Tibial nerve (tissue), 4 donors: ENCODE measurements around the gene TCAP.

Source experiments
- EP300 ChIP-seq, 2 donors: sonication (generic); formaldehyde crosslinking; IDR thresholded peaks; one replicate each; pipeline ENCODE4 v1.6.1; 2017; ENCODE audit warnings: antibody characterized with exemption in 2 of 2, mild to moderate bottlenecking in 1 of 2
- POLR2A ChIP-seq, 2 donors: fragments of 450-650 bp; IDR thresholded peaks; one replicate each; pipeline ENCODE4 v1.6.1; 2017; ENCODE audit warnings: antibody characterized with exemption in 2 of 2, mild to moderate bottlenecking in 2 of 2, moderate library complexity in 2 of 2
- TF ChIP-seq, protein P1 (sequence below), 5 experiments: fragments of 200-600 bp in 3 of 5; fragments of 450-650 bp in 2 of 5; sonication (generic) in 3 of 5; IDR thresholded peaks; one replicate each; pipeline ENCODE4 v1.5.1; 2016 to 2019; ENCODE audit warnings: antibody characterized with exemption in 5 of 5, mild to moderate bottlenecking in 3 of 5, moderate library complexity in 2 of 5

DNA sequence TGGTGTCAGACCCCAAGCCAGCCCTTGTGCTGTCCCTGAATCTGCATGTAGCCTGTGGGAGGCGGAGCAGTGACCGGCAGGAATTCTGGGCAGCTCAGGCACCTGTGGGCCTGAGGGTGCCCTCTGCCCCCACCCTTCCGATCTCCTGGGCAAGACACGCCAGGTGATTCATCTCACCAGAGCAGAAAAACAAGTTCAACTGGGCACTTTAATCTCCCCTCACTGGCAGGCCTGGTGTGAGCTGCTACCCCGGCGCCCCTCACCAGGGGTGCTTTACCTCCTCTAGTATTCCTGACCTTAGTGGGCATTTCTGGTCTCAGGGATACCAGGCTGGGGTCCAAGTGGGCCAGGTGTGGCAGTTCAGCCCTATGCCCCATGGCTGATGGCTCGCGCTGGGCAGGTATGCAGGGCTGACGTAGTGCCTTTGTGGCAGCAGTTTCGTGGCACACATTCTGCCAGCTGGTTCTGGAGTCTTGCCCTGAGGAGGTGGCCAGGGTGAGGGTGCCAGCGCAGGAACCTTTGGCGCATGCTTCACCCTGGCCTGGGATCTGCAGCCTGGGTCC lies 40.7 kb downstream of the TCAP start:
- TF ChIP-seq, protein P1, sequence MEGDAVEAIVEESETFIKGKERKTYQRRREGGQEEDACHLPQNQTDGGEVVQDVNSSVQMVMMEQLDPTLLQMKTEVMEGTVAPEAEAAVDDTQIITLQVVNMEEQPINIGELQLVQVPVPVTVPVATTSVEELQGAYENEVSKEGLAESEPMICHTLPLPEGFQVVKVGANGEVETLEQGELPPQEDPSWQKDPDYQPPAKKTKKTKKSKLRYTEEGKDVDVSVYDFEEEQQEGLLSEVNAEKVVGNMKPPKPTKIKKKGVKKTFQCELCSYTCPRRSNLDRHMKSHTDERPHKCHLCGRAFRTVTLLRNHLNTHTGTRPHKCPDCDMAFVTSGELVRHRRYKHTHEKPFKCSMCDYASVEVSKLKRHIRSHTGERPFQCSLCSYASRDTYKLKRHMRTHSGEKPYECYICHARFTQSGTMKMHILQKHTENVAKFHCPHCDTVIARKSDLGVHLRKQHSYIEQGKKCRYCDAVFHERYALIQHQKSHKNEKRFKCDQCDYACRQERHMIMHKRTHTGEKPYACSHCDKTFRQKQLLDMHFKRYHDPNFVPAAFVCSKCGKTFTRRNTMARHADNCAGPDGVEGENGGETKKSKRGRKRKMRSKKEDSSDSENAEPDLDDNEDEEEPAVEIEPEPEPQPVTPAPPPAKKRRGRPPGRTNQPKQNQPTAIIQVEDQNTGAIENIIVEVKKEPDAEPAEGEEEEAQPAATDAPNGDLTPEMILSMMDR (IDR thresholded peaks at IDR 0.05), result no peak
- no peak for TF ChIP-seq EP300 (IDR thresholded peaks at IDR 0.05)
- TF ChIP-seq POLR2A (IDR thresholded peaks at IDR 0.05), result no peak
